ENCODE results near the gene BBS5.

The BBS5 gene

DNA sequence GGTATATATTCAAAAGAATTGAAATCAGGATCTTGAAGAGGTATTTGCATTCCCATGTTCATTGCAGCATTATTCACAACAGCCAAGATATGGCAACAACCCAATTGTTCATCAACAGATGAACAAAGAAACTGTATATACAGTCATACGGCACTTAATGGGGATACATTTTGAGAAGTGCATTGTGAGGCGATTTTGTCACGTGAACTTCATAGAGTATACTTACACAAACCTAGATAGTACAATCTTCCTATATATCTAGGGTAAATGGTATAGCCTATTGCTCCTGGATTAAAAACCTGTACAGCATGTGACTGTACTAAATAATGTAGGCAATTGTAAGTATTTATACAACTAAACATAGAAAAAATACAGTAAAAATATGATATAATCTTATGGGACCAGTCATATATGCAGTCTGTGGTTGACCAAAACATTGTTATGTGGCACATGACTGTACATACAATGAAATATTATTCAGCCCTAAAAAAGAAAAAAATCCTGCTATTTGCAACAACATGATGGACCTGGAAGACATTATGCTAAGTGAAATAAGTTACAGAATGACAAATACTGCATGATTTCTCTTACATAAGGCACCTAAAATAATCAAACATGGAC is 9.2 kb upstream of the BBS5 start:
- TF ChIP-seq FOXP2 (optimal IDR thresholded peaks at IDR 0.05; ENCODE audit: borderline replicate concordance, extremely low read depth, extremely low read length, insufficient read depth) (no peak), SIN3A (IDR thresholded peaks at IDR 0.05; ENCODE audit: borderline replicate concordance, insufficient read depth, low read length) (no peak), TAF1 (IDR thresholded peaks at IDR 0.05; ENCODE audit: borderline replicate concordance, insufficient read depth, low read length) (no peak), POLR2AphosphoS5 (IDR thresholded peaks at IDR 0.05; ENCODE audit: low read depth, low read length) (no peak)
- TF ChIP-seq, protein P1, sequence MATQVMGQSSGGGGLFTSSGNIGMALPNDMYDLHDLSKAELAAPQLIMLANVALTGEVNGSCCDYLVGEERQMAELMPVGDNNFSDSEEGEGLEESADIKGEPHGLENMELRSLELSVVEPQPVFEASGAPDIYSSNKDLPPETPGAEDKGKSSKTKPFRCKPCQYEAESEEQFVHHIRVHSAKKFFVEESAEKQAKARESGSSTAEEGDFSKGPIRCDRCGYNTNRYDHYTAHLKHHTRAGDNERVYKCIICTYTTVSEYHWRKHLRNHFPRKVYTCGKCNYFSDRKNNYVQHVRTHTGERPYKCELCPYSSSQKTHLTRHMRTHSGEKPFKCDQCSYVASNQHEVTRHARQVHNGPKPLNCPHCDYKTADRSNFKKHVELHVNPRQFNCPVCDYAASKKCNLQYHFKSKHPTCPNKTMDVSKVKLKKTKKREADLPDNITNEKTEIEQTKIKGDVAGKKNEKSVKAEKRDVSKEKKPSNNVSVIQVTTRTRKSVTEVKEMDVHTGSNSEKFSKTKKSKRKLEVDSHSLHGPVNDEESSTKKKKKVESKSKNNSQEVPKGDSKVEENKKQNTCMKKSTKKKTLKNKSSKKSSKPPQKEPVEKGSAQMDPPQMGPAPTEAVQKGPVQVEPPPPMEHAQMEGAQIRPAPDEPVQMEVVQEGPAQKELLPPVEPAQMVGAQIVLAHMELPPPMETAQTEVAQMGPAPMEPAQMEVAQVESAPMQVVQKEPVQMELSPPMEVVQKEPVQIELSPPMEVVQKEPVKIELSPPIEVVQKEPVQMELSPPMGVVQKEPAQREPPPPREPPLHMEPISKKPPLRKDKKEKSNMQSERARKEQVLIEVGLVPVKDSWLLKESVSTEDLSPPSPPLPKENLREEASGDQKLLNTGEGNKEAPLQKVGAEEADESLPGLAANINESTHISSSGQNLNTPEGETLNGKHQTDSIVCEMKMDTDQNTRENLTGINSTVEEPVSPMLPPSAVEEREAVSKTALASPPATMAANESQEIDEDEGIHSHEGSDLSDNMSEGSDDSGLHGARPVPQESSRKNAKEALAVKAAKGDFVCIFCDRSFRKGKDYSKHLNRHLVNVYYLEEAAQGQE (IDR thresholded peaks at IDR 0.05; ENCODE audit: insufficient read depth in 1 of 2, low read depth in 2 of 2, low read length in 2 of 2), result no peak

DNA sequence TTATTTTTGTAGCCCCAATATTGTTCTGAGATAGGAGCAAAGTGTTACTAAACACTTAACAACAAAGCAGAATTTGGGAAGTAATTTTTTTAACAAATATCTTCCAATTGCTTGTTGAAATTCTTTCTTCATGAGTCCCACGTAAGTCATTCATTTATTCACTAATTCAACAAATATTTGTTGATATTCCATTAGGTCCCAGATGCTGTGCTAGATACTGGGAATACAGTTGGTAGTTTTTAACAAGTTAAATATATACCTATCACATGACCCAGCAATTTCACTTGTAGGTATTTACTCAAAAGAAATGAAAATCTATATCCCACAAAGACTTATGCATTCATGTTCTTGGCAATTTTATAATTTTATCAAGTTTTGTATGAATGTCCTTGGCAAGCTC is 7.0 kb upstream of the BBS5 start:
- TF ChIP-seq FOXP2 (optimal IDR thresholded peaks at IDR 0.05; ENCODE audit: borderline replicate concordance, extremely low read depth, extremely low read length, insufficient read depth) (no peak), POLR2AphosphoS5 (IDR thresholded peaks at IDR 0.05; ENCODE audit: low read depth, low read length) (no peak), SIN3A (IDR thresholded peaks at IDR 0.05; ENCODE audit: borderline replicate concordance, insufficient read depth, low read length) (no peak), TAF1 (IDR thresholded peaks at IDR 0.05; ENCODE audit: borderline replicate concordance, insufficient read depth, low read length) (no peak)
- TF ChIP-seq, protein P1 (IDR thresholded peaks at IDR 0.05; ENCODE audit: insufficient read depth in 1 of 2, low read depth in 2 of 2, low read length in 2 of 2), result no peak

DNA sequence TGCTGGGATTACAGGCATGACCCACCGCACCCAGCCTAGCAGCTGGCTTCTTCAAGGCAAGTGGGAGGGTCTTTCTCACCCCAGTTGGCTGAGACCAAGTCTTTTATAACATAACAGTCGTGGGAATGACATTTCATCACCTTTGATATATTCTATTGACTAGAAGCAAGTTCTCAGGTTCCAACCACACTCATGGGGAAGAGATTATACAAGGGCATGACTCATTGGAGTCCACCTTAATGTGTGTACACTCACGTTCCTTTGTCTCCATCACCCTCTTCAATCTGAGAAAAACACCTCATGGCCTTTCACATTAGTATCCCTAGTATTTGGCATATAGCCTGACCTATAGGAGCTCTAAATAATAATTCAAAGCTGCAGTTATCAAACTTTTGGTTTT is 2.8 kb upstream of the BBS5 start:
- TF ChIP-seq TAF1 (IDR thresholded peaks at IDR 0.05; ENCODE audit: borderline replicate concordance, insufficient read depth, low read length) (no peak), POLR2AphosphoS5 (IDR thresholded peaks at IDR 0.05; ENCODE audit: low read depth, low read length) (no peak), FOXP2 (optimal IDR thresholded peaks at IDR 0.05; ENCODE audit: borderline replicate concordance, extremely low read depth, extremely low read length, insufficient read depth) (no peak), SIN3A (IDR thresholded peaks at IDR 0.05; ENCODE audit: borderline replicate concordance, insufficient read depth, low read length) (no peak)
- TF ChIP-seq, protein P1 (IDR thresholded peaks at IDR 0.05; ENCODE audit: insufficient read depth in 1 of 2, low read depth in 2 of 2, low read length in 2 of 2), result no peak

DNA sequence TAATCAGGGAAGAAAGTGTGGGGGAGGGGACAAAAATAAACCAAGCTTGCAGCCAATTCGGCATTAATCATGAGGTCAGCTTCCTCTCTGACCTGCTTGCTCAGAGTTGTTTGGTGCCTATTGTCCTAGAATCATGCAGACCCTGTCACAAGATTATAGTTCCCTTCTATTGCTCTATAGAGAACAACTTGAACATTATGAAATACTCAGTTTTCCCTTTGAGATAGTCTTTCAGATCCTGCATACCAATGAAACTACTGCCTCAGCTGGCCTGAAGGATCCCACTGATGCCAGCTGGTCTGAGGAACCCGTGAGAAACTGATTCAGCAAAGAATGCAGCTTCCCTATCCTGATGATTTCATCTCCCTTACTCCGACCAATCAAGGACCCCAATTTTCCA is 955 bp upstream of the BBS5 start:
- TF ChIP-seq POLR2AphosphoS5 (IDR thresholded peaks at IDR 0.05; ENCODE audit: low read depth, low read length), result no peak
- TF ChIP-seq, protein P1 (IDR thresholded peaks at IDR 0.05; ENCODE audit: insufficient read depth in 1 of 2, low read depth in 2 of 2, low read length in 2 of 2), result no peak
- no peak for TF ChIP-seq FOXP2 (optimal IDR thresholded peaks at IDR 0.05; ENCODE audit: borderline replicate concordance, extremely low read depth, extremely low read length, insufficient read depth)
- no peak for TF ChIP-seq TAF1 (IDR thresholded peaks at IDR 0.05; ENCODE audit: borderline replicate concordance, insufficient read depth, low read length)
